ENCODE measurements around the gene PLXNB3. TPM values are rescaled to one million over a fixed set of nuclear protein-coding genes. Genes with fewer than 3 reads are reported as not detected.

Gene PLXNB3
- total and polyA plus RNA-seq, 2 of the 13 experiments (the other 11 are each of a cell fraction or from before 2014, with no cell fraction given), result 3.0 to 6.9 TPM

DNA sequence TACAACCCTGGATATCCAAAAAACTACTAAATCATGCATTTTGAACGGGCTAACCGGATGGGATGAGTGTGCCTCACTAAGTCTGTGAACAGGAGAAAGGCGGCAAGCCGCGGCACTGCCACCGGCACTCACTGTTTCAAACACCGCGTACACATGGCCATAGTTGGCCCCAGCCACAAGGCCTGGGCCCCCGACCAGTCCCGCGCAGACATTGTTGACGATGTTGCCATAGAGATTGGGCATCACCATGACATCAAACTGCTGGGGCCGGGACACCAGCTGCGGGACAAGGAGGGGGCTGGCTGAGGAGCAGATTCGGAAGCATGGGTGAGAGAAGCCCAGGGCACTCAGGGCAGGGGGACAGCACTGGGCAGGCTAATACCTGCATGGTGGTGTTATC lies 22.6 kb downstream of the PLXNB3 start:
- Histone ChIP-seq H3K4me1 (ENCODE audit: insufficient read depth, low read length) (no peaks in the 10 kb centered on the region), H3K4me2 (ENCODE audit: low read depth, low read length) (no peak overlapping the region), H3K27ac (ENCODE audit: extremely low read length, insufficient read depth, low read length) (no peak overlapping the region), H3K79me2 (ENCODE audit: insufficient read depth, low read length) (peaks cover 2% of the 10 kb centered on the region), H3K9me3 (ENCODE audit: low read length) (no peaks in the 10 kb centered on the region), H3K4me3 (replicated peaks in 1 of 3; ENCODE audit: insufficient read depth in 1 of 3, low read depth in 2 of 3, low read length in 3 of 3) (no peak overlapping the region), H3K27me3 (ENCODE audit: control insufficient read depth in 1 of 2, insufficient read depth in 2 of 2, low read length in 2 of 2) (no peaks in the 10 kb centered on the region), H3K36me3 (replicated peaks in 1 of 2; ENCODE audit: control insufficient read depth in 1 of 2, insufficient read depth in 2 of 2, low read length in 2 of 2) (peaks cover 0 to 3% of the 10 kb centered on the region in 2 experiments; a peak in 2 of 5 replicates), H3K9ac (ENCODE audit: insufficient read depth, low read depth, low read length) (no peak overlapping the region), H2AFZ (ENCODE audit: low read length) (no peak overlapping the region), H4K20me1 (ENCODE audit: insufficient read depth, low read length) (no peaks in the 10 kb centered on the region)
- ChIA-PET POLR2A (no interaction called here), CTCF (ENCODE audit: low intra/inter-chr PET ratio, low total read pairs) (no interaction called here)
- no CpG with 5 or more reads among the region's 15 CpGs for WGBS (ENCODE audit: low lambda C conversion rate)
- in situ Hi-C loops (cut with HindIII; ENCODE audit: extremely low pct_ligation_motif_present, low pct_unique_long_range_greater_than_20kb), result no loop called here
- no TSS peak for BruUV-seq (replicated peaks)
- FAIRE-seq, result no peak
- intact Hi-C loops (cut with micrococcal nuclease; ENCODE audit: unreplicated experiment), result no loop called here
- no peak for ATAC-seq
- DNase-seq (ENCODE audit: low spot score), result no peak
- no peak for TF ChIP-seq ZMAT3 (CRISPR knock-in tag; conservative IDR thresholded peaks at IDR 0.05)
- TF ChIP-seq ZSCAN12 (CRISPR knock-in tag; IDR thresholded peaks at IDR 0.05), result no peak
- TF ChIP-seq, protein P1, sequence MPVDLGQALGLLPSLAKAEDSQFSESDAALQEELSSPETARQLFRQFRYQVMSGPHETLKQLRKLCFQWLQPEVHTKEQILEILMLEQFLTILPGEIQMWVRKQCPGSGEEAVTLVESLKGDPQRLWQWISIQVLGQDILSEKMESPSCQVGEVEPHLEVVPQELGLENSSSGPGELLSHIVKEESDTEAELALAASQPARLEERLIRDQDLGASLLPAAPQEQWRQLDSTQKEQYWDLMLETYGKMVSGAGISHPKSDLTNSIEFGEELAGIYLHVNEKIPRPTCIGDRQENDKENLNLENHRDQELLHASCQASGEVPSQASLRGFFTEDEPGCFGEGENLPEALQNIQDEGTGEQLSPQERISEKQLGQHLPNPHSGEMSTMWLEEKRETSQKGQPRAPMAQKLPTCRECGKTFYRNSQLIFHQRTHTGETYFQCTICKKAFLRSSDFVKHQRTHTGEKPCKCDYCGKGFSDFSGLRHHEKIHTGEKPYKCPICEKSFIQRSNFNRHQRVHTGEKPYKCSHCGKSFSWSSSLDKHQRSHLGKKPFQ (CRISPR knock-in tag; IDR thresholded peaks at IDR 0.05; ENCODE audit: insufficient replicate concordance), result no peak
- TF ChIP-seq RAD21 (CRISPR knock-in tag; IDR thresholded peaks at IDR 0.05), result no peak
- TF ChIP-seq ZNF558 (CRISPR knock-in tag; IDR thresholded peaks at IDR 0.05; ENCODE audit: borderline replicate concordance), result no peak
- TF ChIP-seq ZNF430 (CRISPR knock-in tag; IDR thresholded peaks at IDR 0.05), result no peak
- TF ChIP-seq, protein P2, sequence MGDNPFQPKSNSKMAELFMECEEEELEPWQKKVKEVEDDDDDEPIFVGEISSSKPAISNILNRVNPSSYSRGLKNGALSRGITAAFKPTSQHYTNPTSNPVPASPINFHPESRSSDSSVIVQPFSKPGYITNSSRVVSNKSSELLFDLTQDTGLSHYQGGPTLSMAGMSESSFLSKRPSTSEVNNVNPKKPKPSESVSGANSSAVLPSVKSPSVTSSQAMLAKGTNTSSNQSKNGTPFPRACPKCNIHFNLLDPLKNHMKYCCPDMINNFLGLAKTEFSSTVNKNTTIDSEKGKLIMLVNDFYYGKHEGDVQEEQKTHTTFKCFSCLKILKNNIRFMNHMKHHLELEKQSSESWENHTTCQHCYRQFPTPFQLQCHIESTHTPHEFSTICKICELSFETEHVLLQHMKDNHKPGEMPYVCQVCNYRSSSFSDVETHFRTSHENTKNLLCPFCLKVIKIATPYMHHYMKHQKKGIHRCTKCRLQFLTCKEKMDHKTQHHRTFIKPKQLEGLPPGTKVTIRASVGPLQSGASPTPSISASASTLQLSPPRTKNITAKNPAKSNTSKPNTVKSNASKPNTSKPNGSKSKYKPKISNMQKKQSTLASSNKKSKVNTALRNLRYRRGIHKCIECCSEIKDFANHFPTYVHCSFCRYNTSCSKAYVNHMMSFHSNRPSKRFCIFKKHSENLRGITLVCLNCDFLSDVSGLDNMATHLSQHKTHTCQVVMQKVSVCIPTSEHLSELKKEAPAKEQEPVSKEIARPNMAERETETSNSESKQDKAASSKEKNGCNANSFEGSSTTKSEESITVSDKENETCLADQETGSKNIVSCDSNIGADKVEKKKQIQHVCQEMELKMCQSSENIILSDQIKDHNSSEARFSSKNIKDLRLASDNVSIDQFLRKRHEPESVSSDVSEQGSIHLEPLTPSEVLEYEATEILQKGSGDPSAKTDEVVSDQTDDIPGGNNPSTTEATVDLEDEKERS (CRISPR knock-in tag; IDR thresholded peaks at IDR 0.05), result no peak
- no peak for TF ChIP-seq PRMT3 (CRISPR knock-in tag; IDR thresholded peaks at IDR 0.05; ENCODE audit: borderline replicate concordance, low read depth)
- TF ChIP-seq, protein P3, sequence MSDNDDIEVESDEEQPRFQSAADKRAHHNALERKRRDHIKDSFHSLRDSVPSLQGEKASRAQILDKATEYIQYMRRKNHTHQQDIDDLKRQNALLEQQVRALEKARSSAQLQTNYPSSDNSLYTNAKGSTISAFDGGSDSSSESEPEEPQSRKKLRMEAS (IDR thresholded peaks at IDR 0.05), result no peak
- no peak for TF ChIP-seq SRSF4 (IDR thresholded peaks at IDR 0.05; ENCODE audit: low read depth, low read length, poor library complexity, severe bottlenecking)
- TF ChIP-seq, protein P4, sequence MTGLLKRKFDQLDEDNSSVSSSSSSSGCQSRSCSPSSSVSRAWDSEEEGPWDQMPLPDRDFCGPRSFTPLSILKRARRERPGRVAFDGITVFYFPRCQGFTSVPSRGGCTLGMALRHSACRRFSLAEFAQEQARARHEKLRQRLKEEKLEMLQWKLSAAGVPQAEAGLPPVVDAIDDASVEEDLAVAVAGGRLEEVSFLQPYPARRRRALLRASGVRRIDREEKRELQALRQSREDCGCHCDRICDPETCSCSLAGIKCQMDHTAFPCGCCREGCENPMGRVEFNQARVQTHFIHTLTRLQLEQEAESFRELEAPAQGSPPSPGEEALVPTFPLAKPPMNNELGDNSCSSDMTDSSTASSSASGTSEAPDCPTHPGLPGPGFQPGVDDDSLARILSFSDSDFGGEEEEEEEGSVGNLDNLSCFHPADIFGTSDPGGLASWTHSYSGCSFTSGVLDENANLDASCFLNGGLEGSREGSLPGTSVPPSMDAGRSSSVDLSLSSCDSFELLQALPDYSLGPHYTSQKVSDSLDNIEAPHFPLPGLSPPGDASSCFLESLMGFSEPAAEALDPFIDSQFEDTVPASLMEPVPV (CRISPR knock-in tag; IDR thresholded peaks at IDR 0.05), result no peak
- no peak for TF ChIP-seq MBNL3 (CRISPR knock-in tag; conservative IDR thresholded peaks at IDR 0.05)
- TF ChIP-seq, protein P5, sequence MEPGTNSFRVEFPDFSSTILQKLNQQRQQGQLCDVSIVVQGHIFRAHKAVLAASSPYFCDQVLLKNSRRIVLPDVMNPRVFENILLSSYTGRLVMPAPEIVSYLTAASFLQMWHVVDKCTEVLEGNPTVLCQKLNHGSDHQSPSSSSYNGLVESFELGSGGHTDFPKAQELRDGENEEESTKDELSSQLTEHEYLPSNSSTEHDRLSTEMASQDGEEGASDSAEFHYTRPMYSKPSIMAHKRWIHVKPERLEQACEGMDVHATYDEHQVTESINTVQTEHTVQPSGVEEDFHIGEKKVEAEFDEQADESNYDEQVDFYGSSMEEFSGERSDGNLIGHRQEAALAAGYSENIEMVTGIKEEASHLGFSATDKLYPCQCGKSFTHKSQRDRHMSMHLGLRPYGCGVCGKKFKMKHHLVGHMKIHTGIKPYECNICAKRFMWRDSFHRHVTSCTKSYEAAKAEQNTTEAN (CRISPR knock-in tag; conservative IDR thresholded peaks at IDR 0.05), result no peak
- no peak for TF ChIP-seq SRY (CRISPR knock-in tag; IDR thresholded peaks at IDR 0.05)
- no peak for TF ChIP-seq ESRRA (CRISPR knock-in tag; IDR thresholded peaks at IDR 0.05; ENCODE audit: low read depth)
- no peak for TF ChIP-seq ZNF652 (CRISPR knock-in tag; IDR thresholded peaks at IDR 0.05; ENCODE audit: borderline replicate concordance, low read depth)
- TF ChIP-seq BRCA1 (CRISPR knock-in tag; IDR thresholded peaks at IDR 0.05), result no peak
- TF ChIP-seq RXRB (CRISPR knock-in tag; IDR thresholded peaks at IDR 0.05; ENCODE audit: borderline replicate concordance), result no peak

All from HepG2 (cell line).